Heart right ventricle (tissue), 16 donors: Measurements from ENCODE around the gene GPR34. TPM values are rescaled to one million over a fixed set of nuclear protein-coding genes. Genes with fewer than 3 reads are reported as not detected.
"Not testable (repeated sequence)": the region's sequence is repeated elsewhere in the genome, so short reads cannot be mapped to it uniquely, and the experiment has no call there.

Experiments
- ATAC-seq, 8 donors: fragments of 200-7000 bp; cut with Tn5 transposase; one replicate each; pipeline ENCODE4 v1.9.1; 2020; ENCODE audit warnings: mild to moderate bottlenecking in 8 of 8, moderate library complexity in 8 of 8, moderate number of reproducible peaks in 1 of 8
- DNase-seq, 2 donors: peaks; one replicate each; pipeline ENCODE4 v3.0.0-alpha.2; 2020
- H3K27ac ChIP-seq, 10 donors: fragments of 200-600 bp; sonication (generic) in 2 of 10; one replicate each; pipeline versions ENCODE4 v1.5.0 to v1.8.0; 2020 to 2022; ENCODE audit warnings: mild to moderate bottlenecking in 3 of 10
- H3K27me3 ChIP-seq, 7 donors: fragments of 200-600 bp; one replicate each; pipeline ENCODE4 v1.8.0; 2021 to 2022; ENCODE audit warnings: mild to moderate bottlenecking in 2 of 7
- H3K36me3 ChIP-seq, 9 donors: fragments of 200-600 bp; sonication (generic) in 1 of 9; one replicate each; pipeline versions ENCODE4 v1.5.0 to v1.8.0; 2020 to 2022; ENCODE audit warnings: mild to moderate bottlenecking in 2 of 9
- H3K4me1 ChIP-seq, 9 donors: fragments of 200-600 bp; sonication (generic) in 1 of 9; one replicate each; pipeline versions ENCODE4 v1.5.0 to v1.8.0; 2020 to 2022; ENCODE audit warnings: mild to moderate bottlenecking in 4 of 9
- H3K4me3 ChIP-seq, 10 donors: fragments of 200-600 bp; sonication (generic) in 2 of 10; one replicate each; pipeline versions ENCODE4 v1.5.0 to v1.8.0; 2020 to 2022; ENCODE audit warnings: mild to moderate bottlenecking in 7 of 10, moderate library complexity in 2 of 10
- H3K9me3 ChIP-seq, 11 donors: fragments of 200-600 bp in 10 of 11; sonication (generic) in 2 of 11; one replicate each; pipeline versions ENCODE4 v1.5.0 to v1.8.0; 2013 to 2022; ENCODE audit warnings: mild to moderate bottlenecking in 2 of 11, control low read depth in 1 of 11, moderate library complexity in 1 of 11
- CTCF ChIP-seq, 9 donors: fragments of 200-600 bp; sonication (generic) in 2 of 9; IDR thresholded peaks; one replicate each; pipeline versions ENCODE4 v1.5.0 to v1.8.0; 2021 to 2022; ENCODE audit warnings: antibody characterized with exemption in 9 of 9, mild to moderate bottlenecking in 5 of 9, moderate library complexity in 1 of 9
- WGBS, 2 donors: extraction: QIAGEN DNeasy Blood & Tissue Kit; methylation state at CpG; one replicate each; pipeline ENCODE4 v1.1.7; 2013; ENCODE audit warnings: inconsistent platforms in 1 of 2; 5-methylcytosine and 5-hydroxymethylcytosine counted together
- intact Hi-C, 10 donors: fragments of 100-400 bp; cut with DNase I; formaldehyde crosslinking; loops; one replicate each; pipeline versions ENCODE4 v1.11.1 to v1.14.2; 2022
- polyA plus RNA-seq, 2 donors: library from polyadenylated mRNA; stranded (reverse); fragments of 200-250 nt; gene quantifications; one replicate each; pipeline ENCODE4 v1.2.3, GENCODE V29; 2013
- total RNA-seq, 10 donors: library from RNA; stranded (reverse); fragmentation: NEBNext Ultra II Directional in 3 of 10; extraction: Animal tissue kit (Norgen Biotek cat#: 25700) in 3 of 10; gene quantifications; one replicate each; pipeline versions ENCODE4 v1.2.1 to v1.2.4, GENCODE V29; 2021 to 2023
- donor health status: Arrhythmogenic right ventricular cardiomyopathy.
- donor health status: ischemic (EF 13 %, LVEDD 7.1; RV severe dilation, severe dysfunction).
- donor health status: healthy with polysubstance abuse.
- donor health status: DM: no; HTN: yes; CAD: no.
- donor health status: DM: no; HTN: no; CAD: no.
- donor health status: ischemic (EF 25% LVEDD 6.9; RV normal size, moderate dysfunction).
- donor health status: ischemic (EF 25% LVEDD 5.7; RV mildly dilated, moderate dysfunction).
- donor health status: healthy.
- donor health status: DM: yes; HTN: yes; CAD: no.
- donor health status: Ischemic cardiomyopathy.
- donor health status: ischemic (EF 35%, LVEDD 5.7; RV mildly dilated, moderate dysfunction).
- donor health status: nonischemic (EF 11% LVEDD 7.7; RV severe dilation, severe dysfunction).
- donor health status: DM: yes; HTN: yes; CAD: no.
- donor health status: PGD.
- donor health status: ischemic (EF 29% LVEDD 5.4; RV normal size, mild dysfunction).
- donor health status: nonischemic (EF 23%, LVEDD 6.1; RV moderate dilation, normal function).

GPR34 gene
- total and polyA plus RNA-seq, 12 donors = 1.0 to 9.8 (median 3.2) TPM

DNA sequence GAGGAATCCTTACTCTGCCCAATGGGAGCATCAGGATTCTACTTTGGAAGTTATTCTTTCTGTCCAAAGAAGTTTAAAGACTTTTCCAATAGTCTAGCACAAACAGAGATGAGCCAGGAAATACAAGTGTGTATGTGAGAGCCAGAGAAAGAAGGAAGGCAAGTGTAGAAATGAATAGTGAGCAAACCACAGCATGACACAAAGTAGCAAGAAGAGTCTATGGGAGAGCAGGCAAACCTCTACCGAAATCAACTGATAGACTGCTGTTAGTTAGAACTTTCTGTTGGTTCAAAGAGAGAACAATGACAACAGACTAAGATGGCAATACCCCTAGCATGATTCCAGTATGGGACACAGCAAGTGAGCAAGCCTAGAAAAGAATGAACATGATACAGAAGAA lies 16.1 kb upstream of the GPR34 start:
- no peak for ATAC-seq

GRCh38 chrX:41676361-41676760 lies 12.4 kb upstream of the GPR34 start:
- H3K9me3 ChIP-seq, H3K4me1 ChIP-seq, ATAC-seq, DNase-seq, intact Hi-C loops, H3K36me3 ChIP-seq, H3K4me3 ChIP-seq: not testable (repeated sequence)
- H3K27me3 ChIP-seq = peaks cover 0 to 18% (median 0%) of the 10 kb centered on the region in 7 donors
- peak overlapping the region in 1 of 10 donors; percentile 48 for H3K27ac ChIP-seq
- WGBS, 2 donors = 98 to 99% methylated on average over 10 to 13 of the region's 15 CpGs

More for the DNA sequence above, 16.1 kb upstream of the GPR34 start:
- H3K27me3 ChIP-seq = peaks cover 0 to 23% (median 0%) of the 10 kb centered on the region in 7 donors
- no peak overlapping the region for H3K27ac ChIP-seq
- H3K4me3 ChIP-seq = no peak overlapping the region
- peaks cover 0 to 7% (median 0%) of the 10 kb centered on the region in 9 donors for H3K36me3 ChIP-seq
- intact Hi-C loops = no loop called here
- peaks cover 0 to 5% (median 0%) of the 10 kb centered on the region in 9 donors for H3K4me1 ChIP-seq
- no peak for TF ChIP-seq CTCF (IDR thresholded peaks at IDR 0.05)
- WGBS, 2 donors = 100% methylated on average over 1 of the region's 1 CpG
- H3K9me3 ChIP-seq = no peaks in the 10 kb centered on the region
- no peak for DNase-seq

DNA sequence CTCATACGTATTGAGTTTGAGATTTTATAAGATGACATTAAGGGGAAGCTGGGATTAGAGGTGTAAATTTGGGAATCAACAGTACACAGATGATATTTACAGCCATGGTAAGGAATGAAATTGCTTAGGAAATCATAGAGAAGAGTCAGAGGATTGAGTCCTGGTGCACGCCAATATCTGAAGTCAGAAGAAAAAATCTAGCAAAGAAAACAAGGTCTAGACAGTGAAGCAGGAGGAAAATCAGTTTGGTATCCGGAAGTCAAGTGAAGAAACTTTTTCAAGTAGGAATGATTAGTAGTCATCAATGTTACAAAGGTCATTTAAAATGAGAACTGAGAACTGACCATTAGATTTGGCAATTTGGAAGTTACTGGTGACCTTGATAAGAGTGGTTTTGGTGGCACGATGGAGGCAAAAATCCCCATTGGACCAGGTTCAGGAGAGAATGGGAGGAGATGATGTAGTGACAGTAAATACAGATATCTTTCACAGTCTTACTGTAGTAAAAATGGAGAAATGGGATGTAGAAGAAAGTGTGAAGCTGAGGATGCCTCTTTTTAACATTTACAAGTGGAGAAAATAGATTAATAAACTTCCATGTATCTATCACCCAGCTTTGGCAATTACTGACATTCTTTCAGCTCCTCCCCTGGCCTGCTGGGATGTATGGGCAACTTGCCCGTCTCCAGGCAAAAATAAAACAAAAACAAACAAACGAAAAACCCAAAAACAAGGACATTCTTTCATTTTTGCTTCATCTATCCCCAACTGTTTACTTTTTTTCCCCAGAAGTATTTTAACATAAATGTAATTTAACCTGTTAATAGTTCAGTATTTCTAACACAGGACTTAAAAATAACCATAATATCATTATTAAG lies 11.4 kb upstream of the GPR34 start:
- no peak for TF ChIP-seq CTCF (IDR thresholded peaks at IDR 0.05)
- Histone ChIP-seq H3K27me3 (peaks cover 0 to 17% (median 0%) of the 10 kb centered on the region in 7 donors), H3K4me3 (no peak overlapping the region), H3K9me3 (no peaks in the 10 kb centered on the region), H3K36me3 (no peaks in the 10 kb centered on the region), H3K4me1 (peaks cover 0 to 6% (median 0%) of the 10 kb centered on the region in 9 donors), H3K27ac (peak overlapping the region in 2 of 10 donors; percentile 25 to 48)
- DNase-seq (no peak), ATAC-seq (no peak)
- 61 to 73% methylated on average over 6 of the region's 6 CpGs for WGBS, 2 donors
- intact Hi-C loops = no loop called here

- Histone ChIP-seq H3K27me3 (peaks cover 0 to 13% (median 0%) of the 10 kb centered on the region in 7 donors), H3K4me3 (no peak overlapping the region), H3K36me3 (no peaks in the 10 kb centered on the region), H3K9me3 (no peaks in the 10 kb centered on the region), H3K4me1 (peaks cover 0 to 9% (median 0%) of the 10 kb centered on the region in 9 donors), H3K27ac (no peak overlapping the region)
- DNase-seq (no peak), ATAC-seq (no peak)
- intact Hi-C loops = no loop called here
- WGBS, 2 donors = 30 to 31% methylated on average over 3 of the region's 3 CpGs
- no peak for TF ChIP-seq CTCF (IDR thresholded peaks at IDR 0.05)
These were observed 4.6 kb upstream of the GPR34 start for GRCh38 chrX:41684138-41684537.

GRCh38 chrX:41684940-41685339 lies 3.8 kb upstream of the GPR34 start:
- DNase-seq = no peak
- ATAC-seq = no peak
- TF ChIP-seq CTCF (IDR thresholded peaks at IDR 0.05) = no peak
- H3K4me3 ChIP-seq = no peak overlapping the region
- H3K27ac ChIP-seq = no peak overlapping the region
- H3K36me3 ChIP-seq = no peaks in the 10 kb centered on the region
- intact Hi-C loops = no loop called here
- H3K9me3 ChIP-seq = no peaks in the 10 kb centered on the region
- H3K4me1 ChIP-seq = peaks cover 0 to 9% (median 0%) of the 10 kb centered on the region in 9 donors
- H3K27me3 ChIP-seq = peaks cover 0 to 14% (median 0%) of the 10 kb centered on the region in 7 donors
- 96% methylated on average over 2 of the region's 2 CpGs for WGBS, 2 donors
